Non-pigmented ciliary epithelial cell (primary cell): ENCODE data around the gene MRPL36.

Source experiments
- DNase-seq: peaks from one replicate; pipeline ENCODE4 v3.0.0-alpha.2; 2010; ENCODE audit warnings: low read depth

MRPL36 gene

DNA sequence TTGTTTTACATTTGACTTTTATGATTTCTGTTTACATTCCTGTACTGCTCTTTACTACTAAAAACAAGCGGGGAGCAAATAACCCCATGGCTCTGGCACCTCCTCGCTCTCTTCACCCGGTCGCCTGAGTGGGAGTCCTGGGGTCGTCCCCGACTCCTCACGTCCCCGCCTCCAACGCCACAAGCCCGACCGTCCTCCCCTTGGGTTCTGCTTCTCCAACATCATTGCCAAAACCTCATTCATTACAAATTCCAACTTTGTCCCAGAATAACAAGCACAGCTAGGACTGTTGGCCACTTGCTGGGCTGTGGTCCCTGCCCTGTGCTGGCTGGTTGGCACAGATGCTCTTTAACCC, 35.1 kb downstream of the MRPL36 start:
- DNase-seq = no peak

DNA sequence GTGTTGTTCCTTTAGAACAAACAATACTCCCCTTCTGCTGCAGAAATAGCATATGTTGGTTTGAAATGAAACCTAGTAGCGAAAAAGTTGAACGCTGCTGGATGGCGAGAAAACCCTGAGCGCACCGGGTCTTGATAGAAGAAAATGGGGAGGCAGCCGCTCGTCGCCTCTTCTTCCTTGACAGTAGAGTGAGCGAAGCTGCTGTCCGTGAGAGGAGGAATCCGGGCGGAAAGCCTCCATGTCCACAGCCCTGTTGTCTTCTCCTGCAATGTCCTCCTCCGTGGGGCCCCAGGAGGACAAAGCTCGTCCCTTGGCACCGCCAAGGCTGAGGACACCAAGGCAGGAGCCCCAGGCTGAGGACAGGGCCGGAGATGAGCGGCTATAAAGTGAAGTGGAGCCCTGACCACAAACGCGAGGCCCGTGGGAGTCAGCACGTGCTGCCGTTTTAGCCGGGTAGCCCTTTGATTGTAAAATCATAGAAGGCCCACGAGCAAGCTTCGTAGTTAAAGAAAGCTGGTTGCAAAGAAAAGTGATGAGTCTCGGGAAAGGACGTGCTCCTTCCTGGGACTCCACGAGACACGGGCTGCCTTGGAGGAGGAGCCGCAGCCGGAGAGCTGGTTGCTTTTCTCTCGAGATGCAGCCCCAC, 35.6 kb downstream of the MRPL36 start:
- DNase-seq = no peak

DNA sequence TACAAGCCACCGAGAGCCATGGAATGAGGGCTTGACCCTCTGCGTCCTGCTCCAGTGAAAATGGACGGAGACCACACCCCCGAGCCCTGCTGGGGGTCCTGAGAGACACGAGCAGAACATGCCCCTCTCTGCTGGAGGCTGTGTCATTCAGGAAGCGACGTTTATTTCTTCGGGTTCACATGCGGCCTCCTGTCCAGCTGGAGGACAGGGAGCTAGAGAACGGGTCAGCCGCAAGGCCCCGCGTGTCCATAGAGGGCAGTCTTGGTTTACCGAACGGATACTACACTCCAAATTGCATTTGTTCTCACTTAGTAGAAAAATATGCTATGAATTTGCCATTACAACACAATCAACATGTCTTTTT, 36.1 kb downstream of the MRPL36 start:
- peak; percentile 27 for DNase-seq

DNA sequence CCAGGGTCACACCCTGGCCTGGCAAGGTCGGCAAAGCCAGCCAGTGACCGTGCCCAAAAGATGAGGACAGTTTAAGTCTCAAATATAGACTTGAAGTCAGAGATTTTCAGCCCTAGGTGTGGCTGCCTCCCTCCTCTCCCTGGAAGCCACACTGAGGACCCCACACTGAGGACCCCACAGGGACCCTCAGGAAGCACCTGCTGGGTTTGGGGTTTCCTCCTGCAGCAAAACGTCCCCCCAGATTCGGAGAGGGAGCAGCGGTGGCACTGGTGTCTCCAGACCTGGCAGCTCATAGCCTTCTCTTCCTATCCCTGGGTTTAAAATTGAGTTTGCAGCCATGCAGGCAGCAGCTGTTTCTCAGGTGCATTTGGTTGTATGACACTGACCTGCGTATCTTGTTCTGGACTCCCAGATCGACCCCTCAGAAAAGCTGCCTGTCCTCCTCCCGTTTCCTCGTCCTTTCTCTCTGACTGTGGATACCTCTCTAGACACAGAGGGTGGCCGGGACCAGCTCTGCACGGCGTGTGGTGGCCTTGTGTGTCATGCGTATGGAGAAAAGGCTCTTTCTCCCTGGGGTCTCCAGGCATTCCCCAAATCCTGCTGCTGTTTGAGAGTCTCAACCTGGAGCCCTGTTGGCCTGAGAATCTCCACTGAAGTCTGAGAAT, 36.6 kb downstream of the MRPL36 start:
- DNase-seq = no peak

DNA sequence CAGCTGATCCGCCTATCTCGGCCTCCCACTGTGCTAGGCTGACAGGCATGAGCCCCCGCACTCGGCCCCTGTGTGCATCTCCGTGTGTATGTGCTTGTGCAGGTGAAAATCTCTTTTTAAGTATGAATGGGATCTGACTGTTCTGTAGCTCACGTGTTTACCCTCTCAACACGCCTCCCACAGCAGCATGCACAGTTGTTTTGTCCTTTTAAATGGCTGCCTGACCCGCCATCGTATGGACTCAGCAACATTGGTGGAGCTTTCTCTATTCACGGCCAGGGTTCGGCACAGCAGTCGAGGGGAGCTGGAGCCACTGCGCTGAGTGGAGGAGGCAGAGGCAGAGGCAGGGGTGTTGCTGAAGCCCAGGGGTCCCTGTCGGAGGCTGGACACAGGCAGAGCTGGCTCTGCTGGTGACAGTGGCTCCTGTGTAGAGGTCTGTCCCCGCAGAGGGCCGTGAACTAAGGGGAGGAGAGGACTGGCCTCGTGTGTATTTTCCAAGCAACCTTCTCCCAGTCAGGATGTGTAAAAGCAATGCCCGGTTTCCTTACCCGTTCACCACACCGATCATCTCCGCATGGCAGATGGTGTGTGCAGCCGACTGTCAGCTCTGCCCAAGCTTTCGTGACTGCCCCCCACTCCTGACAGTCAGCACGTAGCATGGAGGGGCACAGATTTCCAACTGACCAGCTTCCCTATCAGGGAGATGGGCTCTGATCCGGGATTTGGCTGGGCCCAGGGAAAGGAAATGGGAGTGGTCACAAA, 37.3 kb downstream of the MRPL36 start:
- DNase-seq = no peak

DNA sequence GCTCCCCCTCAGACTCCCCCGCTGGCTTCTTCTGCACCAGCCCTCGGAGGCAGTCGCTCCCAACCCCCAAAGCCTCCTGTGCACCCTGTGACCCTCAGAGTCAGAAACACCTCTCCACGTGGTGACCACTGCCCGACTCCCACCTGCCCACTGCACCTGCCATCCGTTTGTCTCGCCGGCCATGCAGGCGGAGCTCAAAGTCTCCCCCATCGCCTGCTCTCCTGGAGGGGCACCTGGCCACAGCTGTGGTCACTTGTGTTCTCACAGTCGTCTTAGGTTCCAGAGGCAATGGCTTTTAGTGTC, 38.2 kb downstream of the MRPL36 start:
- DNase-seq = no peak

DNA sequence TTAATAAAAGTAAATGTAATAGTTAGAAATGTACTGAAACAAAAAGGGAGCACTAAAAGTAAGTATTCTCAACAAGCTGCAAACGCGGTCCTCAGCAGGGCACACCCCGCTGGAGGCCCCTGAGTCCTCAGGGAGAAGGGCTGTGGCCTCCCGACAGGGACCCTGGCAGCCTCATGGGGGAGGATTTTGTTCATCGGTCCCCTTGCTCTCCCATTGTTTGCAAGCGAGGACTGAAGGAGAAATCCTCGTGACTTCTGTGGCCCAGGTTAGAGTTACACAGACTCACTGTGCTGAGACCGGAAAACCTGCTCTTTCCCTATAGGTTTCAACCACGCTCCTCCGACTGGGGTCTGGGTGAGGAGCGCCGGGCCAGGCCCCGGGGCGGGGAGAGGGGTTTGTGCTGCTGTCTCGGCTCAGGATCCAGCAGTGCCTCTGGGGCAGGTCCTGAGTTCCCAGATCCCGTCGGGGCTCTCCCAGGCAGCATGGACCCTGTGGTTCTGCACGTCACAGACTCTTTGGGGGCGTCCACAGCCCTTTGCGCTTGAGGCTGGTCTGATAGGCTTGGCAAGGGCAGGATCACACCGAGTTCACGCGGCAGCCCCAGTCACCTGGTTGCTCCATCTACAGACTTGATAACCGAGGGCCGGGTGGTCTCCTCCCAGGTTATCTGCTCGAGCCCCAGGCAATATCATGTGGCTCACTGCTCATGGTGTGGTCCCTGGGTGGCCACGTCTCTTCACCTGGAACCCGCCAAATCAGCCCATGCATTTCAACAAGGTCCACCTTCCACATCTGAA, 38.8 kb downstream of the MRPL36 start:
- no peak for DNase-seq

DNA sequence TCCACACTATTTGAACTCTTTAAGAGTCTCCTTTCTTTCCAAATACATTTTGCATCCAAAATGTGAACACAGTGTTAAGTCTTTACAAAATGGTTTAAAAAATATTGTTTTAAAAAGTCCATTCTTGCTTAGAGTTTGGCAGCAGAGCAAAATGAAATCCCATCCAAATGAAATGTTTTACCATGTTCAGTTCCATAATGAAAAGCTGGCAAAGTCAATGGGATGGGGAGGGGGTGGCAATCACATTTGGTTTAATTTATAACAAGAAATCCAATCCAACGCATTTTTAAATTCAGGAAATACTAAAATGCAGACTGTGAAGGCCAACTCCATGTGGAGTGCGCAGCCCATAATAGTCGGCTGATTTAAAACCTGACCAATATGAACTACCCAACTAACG, 39.4 kb downstream of the MRPL36 start:
- no peak for DNase-seq

DNA sequence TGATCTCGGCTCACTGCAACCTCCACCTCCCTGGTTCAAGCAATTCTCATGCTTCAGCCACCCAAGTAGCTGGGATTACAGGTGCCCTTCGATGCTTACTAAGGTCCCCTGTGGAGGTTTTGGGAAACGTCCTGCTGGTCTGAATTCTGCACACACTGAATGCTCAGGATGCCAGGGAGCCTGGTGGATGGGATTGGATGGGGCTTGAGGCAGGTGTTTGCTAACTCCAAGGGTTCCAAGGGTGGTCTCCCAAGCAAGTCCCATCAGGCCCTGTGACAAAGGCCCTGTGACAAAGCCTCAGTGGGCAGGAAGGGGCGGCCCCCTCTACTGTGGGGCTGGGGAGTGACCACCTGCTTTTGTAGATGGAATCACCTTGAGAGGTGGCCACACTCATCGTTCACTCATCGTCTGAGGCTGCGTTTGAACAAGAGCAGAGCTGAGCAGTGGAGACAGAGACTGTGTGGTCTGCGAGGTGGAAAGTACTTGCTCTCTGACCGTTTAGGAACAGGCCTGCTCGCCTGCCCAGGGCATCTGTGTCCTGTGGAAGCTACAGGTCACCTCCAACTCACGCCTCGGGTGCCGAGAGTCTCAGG, 40.2 kb downstream of the MRPL36 start:
- no peak for DNase-seq

DNA sequence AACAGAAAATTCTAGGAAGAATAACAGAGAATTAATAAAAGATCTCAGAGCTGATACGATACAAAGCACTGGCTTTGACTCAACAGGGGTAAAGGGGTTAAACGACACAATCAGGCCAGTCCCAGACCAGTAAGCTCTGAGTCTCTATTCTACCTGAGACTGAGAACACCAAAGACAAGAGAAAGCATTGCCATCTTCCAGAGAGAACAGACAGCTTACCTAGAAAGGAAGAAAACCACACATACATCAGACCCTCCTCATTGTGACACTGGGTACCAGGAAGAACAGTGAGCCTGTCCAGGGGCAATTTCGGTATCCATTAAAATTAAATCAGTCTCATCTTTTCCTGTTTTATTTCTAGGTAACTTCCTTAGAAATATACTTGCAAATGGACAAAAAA, 41.1 kb downstream of the MRPL36 start:
- DNase-seq = no peak

DNA sequence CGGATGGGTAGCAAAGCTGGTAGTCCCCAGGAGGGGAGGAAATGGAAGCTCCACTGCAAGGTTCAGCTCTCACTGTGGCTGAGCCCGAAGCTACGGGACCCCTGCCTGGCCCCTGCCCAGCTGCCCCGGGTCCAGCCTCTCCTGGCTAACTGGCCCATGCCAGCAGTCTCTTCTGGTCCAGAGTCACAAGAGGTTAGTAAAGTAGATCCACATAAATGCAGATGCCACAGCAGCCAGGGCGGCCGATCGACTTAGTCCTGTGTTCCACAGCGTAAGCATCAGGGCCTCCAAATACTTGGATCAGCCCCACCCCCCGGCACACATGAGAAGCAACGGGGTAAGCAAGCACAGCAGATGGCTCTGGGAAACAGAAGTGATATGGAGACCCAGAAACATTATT, 42.1 kb downstream of the MRPL36 start:
- no peak for DNase-seq

DNA sequence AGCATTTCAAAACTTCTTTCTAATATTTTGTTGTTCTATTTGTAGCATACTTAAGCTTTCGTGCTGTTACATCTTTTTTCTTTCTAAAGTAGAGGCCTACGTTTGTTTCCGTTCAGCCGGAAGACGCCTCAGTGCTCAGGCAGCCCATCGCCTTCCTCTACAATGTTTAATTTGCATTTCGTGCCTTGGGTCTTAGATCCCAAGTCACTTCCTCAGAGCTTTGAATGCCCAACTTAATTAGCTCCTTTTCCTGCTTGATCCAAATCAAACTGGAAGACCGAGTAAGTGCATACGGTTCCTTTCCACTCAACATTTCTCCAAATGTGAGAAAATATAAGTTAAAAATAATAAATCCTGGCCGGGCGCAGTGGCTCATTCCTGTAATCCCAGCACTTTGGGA, 43.2 kb downstream of the MRPL36 start:
- DNase-seq = no peak

DNA sequence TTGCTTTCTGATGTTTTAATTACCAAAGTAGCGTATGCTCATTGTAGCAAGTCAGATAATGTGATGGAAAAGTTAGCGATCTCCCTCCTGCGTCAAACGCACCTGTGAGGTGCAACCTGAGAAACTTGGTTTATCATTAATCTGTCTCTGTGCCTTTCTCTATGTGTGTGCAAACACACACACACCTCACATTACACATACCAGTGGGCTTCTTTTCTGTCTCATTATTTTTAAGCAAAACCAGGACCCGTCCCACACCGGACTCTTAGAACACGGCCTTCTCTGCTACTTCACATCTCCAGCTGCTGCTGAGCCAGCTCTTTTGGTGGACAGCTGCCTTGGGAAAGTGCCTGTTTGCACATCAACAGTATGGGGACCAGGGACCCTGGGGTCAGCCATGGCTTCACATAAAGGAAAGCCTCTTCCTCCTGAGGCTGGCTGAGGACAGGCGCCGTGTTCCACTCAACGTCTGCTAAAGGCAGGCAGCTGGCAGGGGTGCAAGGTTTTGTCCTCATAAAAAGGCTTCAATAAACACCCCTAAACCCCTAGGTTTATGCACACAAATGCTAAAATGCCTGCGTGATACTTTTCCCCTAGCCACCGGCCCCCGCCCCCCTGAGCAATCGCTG, 44.2 kb downstream of the MRPL36 start:
- no peak for DNase-seq

DNA sequence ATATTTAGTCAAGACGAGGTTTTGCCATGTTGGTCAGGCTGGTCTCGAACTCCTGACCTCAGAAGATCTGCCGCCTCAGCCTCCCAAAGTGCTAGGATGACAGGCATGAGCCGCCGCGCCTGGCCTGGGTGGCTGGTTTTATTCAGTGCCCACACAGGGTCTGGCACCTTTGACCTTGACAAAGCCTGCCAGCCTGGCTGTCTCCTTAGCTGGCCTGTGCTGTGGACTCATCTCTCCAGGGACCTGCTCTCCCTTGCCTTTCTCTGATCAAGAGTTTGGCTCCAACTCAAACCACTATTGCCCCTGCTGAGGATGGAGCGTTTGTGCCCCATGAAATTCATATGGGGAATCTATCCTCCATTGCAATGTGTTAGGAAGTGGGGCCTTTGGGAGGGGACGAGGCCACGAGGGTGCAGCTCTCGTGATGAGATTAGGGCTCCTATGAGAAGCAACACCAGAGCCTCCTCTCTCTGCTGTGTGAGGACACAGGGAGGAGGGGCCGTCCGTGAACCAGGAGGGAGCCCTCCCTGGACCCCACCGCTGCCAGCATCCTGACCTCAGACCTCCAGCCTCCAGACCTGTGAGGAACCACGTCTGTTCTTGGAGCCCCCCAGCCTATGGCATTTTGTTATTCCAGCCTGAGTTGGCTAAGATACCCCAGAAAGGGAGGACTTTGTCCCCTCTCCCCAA, 45.0 kb downstream of the MRPL36 start:
- DNase-seq = no peak

DNA sequence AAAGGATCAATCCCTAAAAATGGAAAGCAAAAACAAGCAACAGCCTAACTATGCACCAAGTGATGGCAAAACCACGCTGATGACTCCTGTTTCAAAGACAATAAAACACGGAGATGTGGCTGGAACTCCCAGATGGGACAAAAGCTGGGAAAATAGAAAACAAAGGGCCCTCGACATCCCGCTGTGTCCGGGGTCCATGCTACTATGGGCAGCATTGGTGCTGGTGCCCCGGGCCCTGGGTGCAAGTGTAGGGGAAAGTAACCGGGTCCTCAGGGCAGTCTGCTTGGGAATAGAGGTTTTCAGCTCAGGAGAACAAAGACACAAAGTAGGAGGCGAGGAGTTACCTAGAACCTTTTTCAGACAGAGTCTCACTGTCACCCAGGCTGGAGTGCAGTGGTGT, 46.1 kb downstream of the MRPL36 start:
- DNase-seq = no peak

DNA sequence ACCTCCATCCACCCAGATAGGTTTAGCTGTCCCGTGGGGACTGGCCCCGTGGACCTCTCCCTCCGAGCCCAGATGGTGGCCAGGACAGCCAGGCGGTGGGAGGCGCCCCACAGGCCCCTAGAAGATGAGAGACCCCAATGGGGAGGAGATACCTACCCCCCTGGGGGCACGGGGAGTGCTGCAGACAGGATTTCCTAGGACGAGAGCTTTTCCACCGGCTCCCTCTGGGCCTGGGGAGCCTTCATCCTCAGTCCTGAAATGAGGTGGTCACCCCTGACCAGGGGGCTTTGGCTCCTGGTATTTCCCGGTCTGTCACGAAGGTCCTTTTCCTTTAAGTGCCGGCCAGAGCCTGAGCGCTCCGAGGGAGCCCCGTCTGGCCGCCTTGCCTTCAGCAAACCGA, 46.8 kb downstream of the MRPL36 start:
- no peak for DNase-seq

DNA sequence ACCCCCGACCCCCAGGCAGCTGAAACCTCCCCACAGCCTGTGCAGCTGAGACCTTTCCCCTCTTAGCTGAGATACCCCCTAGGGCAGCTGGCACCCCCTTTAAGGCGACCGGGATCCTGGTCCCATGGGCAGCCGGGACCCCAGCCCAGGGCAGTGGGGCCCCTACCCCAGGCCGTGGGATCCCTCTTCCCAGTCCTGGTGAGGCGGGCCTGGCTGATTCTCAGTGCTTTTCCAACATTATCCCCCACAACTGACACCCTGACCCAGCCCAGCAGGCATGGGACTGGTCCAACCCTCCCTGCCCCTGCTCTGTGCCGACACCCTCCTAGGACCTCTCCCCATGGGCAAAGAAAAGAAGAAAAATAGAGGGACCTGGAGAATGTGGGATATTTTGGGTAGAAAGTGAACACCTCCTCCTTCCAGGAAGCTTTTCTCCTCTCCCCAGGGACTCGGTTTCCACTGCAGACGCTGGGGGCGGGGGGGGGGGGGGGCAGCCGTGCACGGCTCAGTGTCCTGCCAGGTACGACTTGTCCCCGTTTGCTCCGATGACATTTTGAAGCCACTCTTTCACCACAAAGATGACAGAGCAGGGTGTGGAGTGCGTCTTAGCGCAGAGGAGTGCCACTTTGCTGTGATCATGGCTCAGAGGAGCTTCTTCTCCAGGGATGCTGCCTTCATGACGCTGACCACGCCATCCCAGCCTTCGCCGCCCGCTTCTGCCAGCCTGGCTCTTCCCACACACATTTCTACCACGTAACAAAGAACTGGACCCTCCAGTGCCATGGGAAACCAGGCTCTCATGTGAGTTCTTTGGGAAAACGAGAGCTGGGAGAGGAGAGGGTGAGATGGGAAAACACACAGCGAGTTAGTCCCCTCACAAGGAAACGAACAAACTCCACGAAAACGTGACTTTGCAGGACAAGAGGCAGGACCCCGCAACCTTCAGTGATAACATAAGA, 47.5 kb downstream of the MRPL36 start:
- no peak for DNase-seq

DNA sequence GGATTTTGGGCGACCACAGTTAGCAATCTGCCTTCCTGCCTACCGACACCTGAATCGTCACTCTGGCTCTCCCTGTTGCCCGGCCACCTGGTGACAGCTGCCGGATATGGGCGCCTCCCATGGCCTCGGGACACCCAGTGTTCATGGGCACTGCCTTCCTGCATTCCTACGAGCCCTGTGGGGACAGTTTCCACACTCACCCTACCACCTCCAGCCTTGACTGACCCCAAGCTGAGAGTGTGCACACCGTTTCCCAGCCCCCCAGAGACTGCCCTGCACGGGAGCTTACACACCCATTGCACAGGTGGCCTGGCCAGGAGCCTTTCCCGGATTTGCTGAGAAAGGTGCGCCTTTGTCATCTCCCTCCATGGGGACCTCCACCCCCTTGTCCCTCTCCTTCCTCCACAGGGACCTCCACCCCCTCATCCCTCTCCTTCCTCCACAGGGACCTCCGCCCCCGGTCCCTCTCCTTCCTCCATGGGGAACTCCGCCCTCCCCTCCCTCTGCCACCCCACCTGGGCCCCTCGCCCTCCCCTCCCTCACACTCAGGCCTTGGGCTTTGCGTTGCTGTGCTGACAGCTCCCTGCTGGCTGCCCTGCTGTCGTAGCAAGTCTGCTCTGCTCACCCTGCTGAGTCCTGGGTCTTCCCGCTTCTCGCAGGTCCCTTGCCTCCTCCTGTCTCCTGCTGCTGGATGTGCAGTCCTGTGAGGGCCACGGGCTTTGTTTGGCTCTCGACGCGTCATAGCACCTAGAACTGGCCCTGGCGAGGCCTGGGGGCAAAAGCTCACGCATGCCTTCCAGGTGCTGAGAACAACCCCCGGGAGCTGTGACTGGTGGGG, 48.4 kb downstream of the MRPL36 start:
- no peak for DNase-seq

DNA sequence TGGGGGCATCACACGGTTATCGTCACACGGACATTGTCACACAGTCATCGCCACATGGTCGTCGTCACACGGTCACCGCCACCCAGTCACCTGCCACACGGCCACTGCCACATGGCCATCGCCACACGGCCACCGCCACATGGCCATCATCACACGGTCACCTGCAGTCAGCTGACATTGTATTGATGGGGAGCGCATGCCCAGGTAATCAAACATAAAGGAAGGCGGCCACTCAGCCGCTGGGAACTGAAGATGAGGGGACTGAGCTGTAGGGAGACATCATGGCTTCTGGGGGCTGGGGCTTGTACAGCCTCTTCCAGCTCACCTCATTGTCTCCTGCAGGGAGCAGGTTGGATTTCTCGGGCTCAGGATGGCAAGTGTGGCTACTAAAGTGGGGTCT, 49.2 kb downstream of the MRPL36 start:
- no peak for DNase-seq
